Spinal cord (tissue), 10 donors: ENCODE measurements around the gene SEM1. TPM values are rescaled to one million over a fixed set of nuclear protein-coding genes. Genes with fewer than 3 reads are reported as not detected.

Source experiments
- DNase-seq, 6 donors: peaks; one replicate each; pipeline versions ENCODE4 v3.0.0 to v3.0.0-alpha.2; 2013 to 2015; ENCODE audit warnings: low spot score in 6 of 6, low read depth in 4 of 6
- H3K27ac ChIP-seq: one replicate; pipeline ENCODE4 v1.5.1; 2013; ENCODE audit warnings: low read depth, low read length, control low read depth
- H3K27me3 ChIP-seq: one replicate; pipeline ENCODE4 v1.6.1; 2013; ENCODE audit warnings: low read length; ENCODE audit not compliant: control insufficient read depth, insufficient read depth
- H3K36me3 ChIP-seq: one replicate; pipeline ENCODE4 v1.6.1; 2013; ENCODE audit warnings: low read length; ENCODE audit not compliant: control insufficient read depth, insufficient read depth
- H3K4me1 ChIP-seq: one replicate; pipeline ENCODE4 v1.6.1; 2013; ENCODE audit warnings: low read length; ENCODE audit not compliant: control insufficient read depth, insufficient read depth
- H3K4me3 ChIP-seq: one replicate; pipeline ENCODE4 v1.5.1; 2013; ENCODE audit warnings: low read depth, low read length, control low read depth
- H3K9me3 ChIP-seq: one replicate; pipeline ENCODE4 v1.6.1; 2013; ENCODE audit warnings: low read length; ENCODE audit not compliant: control insufficient read depth, insufficient read depth
- WGBS: methylation state at CpG from one replicate; pipeline ENCODE4 v1.1.5; 2013; ENCODE audit warnings: missing lambda C conversion rate; ENCODE audit not compliant: insufficient coverage; 5-methylcytosine and 5-hydroxymethylcytosine counted together
- polyA plus RNA-seq, 2 donors: library from polyadenylated mRNA; unstranded; fragments of 120-200 nt; gene quantifications; one replicate each; pipeline ENCODE4 v1.2.1, GENCODE V29; 2013; ENCODE audit not compliant: insufficient read length in 2 of 2
- total RNA-seq, 2 donors: library from RNA; depleted of rRNA in 1 of 2; stranded (reverse); fragments of 120-200 nt in 1 of 2; fragments of >200 nt in 1 of 2; gene quantifications; one replicate each; pipeline versions ENCODE4 v1.2.3 to v1.2.4, GENCODE V29; 2013 to 2014
- donor health status: healthy.

The SEM1 gene
- total and polyA plus RNA-seq, 4 donors, result 23.0 to 136 (median 102) TPM

GRCh38 chr7:96689414-96689813, 20.2 kb downstream of the SEM1 start:
- Histone ChIP-seq H3K27ac (no peak overlapping the region), H3K27me3 (no peaks in the 10 kb centered on the region), H3K36me3 (peaks cover 4% of the 10 kb centered on the region), H3K9me3 (no peaks in the 10 kb centered on the region), H3K4me3 (no peak overlapping the region), H3K4me1 (no peaks in the 10 kb centered on the region)
- WGBS, result no CpG with 5 or more reads among the region's 1 CpG
- no peak for DNase-seq

GRCh38 chr7:96686305-96686704, 23.3 kb downstream of the SEM1 start:
- Histone ChIP-seq H3K9me3 (peaks cover 3% of the 10 kb centered on the region), H3K4me3 (no peak overlapping the region), H3K36me3 (peaks cover 4% of the 10 kb centered on the region), H3K27me3 (no peaks in the 10 kb centered on the region), H3K27ac (no peak overlapping the region), H3K4me1 (no peaks in the 10 kb centered on the region)
- no peak for DNase-seq

GRCh38 chr7:96685755-96686154, 23.9 kb downstream of the SEM1 start:
- no peaks in the 10 kb centered on the region for H3K4me1 ChIP-seq
- H3K27ac ChIP-seq, result no peak overlapping the region
- no peak overlapping the region for H3K4me3 ChIP-seq
- no peaks in the 10 kb centered on the region for H3K27me3 ChIP-seq
- 100% methylated on average over 1 of the region's 1 CpG for WGBS
- H3K36me3 ChIP-seq, result peaks cover 3% of the 10 kb centered on the region
- no peak for DNase-seq
- peaks cover 3% of the 10 kb centered on the region for H3K9me3 ChIP-seq

- Histone ChIP-seq H3K27ac (no peak overlapping the region), H3K4me3 (no peak overlapping the region), H3K36me3 (no peaks in the 10 kb centered on the region), H3K4me1 (no peaks in the 10 kb centered on the region), H3K27me3 (no peaks in the 10 kb centered on the region), H3K9me3 (peaks cover 3% of the 10 kb centered on the region)
- WGBS, result no CpG with 5 or more reads among the region's 3 CpGs
- no peak for DNase-seq
Observed at GRCh38 chr7:96685353-96685752, 24.3 kb downstream of the SEM1 start.

DNA sequence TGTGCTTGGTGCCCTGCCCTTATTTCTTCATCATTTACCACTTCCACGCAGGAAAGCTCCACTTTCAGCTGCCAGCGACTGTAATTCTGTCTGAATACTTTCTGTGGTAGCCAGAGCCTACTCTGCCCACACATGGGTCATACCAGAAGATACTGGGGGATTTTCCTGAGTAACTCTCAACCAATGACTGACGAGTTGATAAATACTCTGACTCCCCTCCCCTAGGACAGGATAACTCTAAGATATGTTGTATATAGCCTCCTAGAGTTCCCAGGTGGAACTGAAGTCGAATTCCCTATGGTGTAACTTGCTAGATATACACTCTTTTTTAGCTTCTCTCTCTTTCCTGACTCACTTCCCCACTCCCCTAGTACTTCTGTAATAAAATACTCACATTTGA, 29.8 kb downstream of the SEM1 start:
- peaks cover 3% of the 10 kb centered on the region for H3K9me3 ChIP-seq

GRCh38 chr7:96676919-96677318, 32.7 kb downstream of the SEM1 start:
- Histone ChIP-seq H3K27ac (no peak overlapping the region), H3K36me3 (no peaks in the 10 kb centered on the region), H3K27me3 (no peaks in the 10 kb centered on the region), H3K4me1 (no peaks in the 10 kb centered on the region), H3K4me3 (no peak overlapping the region), H3K9me3 (no peaks in the 10 kb centered on the region)
- peak in 1 of 6 donors; percentile 12 for DNase-seq
- 48% methylated on average over 4 of the region's 5 CpGs for WGBS

More for the DNA sequence above, 29.8 kb downstream of the SEM1 start:
- DNase-seq, result no peak
- no peaks in the 10 kb centered on the region for H3K36me3 ChIP-seq
- H3K4me3 ChIP-seq, result no peak overlapping the region
- H3K27ac ChIP-seq, result no peak overlapping the region
- H3K4me1 ChIP-seq, result no peaks in the 10 kb centered on the region
- no CpG with 5 or more reads among the region's 4 CpGs for WGBS
- no peaks in the 10 kb centered on the region for H3K27me3 ChIP-seq

GRCh38 chr7:96675548-96675947, 34.1 kb downstream of the SEM1 start:
- no peak overlapping the region for H3K27ac ChIP-seq
- H3K36me3 ChIP-seq, result no peaks in the 10 kb centered on the region
- DNase-seq, result peak in 1 of 6 donors; percentile 8
- WGBS, result 100% methylated on average over 1 of the region's 1 CpG
- no peak overlapping the region for H3K4me3 ChIP-seq
- no peaks in the 10 kb centered on the region for H3K4me1 ChIP-seq
- H3K27me3 ChIP-seq, result no peaks in the 10 kb centered on the region
- no peaks in the 10 kb centered on the region for H3K9me3 ChIP-seq

DNA sequence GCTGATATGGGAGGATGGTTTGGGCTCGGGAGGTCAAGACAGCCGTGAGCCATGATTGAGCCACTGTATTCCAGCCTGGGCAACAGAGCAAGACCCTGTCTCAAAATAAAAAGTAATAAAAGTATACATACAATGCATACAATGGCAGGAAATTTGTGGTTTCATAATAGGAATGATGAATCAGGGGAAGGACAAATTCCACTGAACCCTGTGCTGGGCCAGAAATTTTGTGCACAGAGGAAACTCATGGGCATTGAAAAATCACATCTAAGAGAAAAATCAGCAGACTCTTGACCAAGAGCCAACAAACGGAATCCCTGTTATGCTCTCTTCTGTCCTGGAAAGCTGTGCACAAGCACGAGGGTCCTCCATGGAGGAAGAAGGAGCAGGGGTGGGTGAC, 35.1 kb downstream of the SEM1 start:
- no peaks in the 10 kb centered on the region for H3K9me3 ChIP-seq
- no peaks in the 10 kb centered on the region for H3K27me3 ChIP-seq
- WGBS, result 80% methylated on average over 1 of the region's 4 CpGs
- H3K27ac ChIP-seq, result no peak overlapping the region
- no peak overlapping the region for H3K4me3 ChIP-seq
- no peaks in the 10 kb centered on the region for H3K4me1 ChIP-seq
- no peak for DNase-seq
- H3K36me3 ChIP-seq, result no peaks in the 10 kb centered on the region

GRCh38 chr7:96671854-96672253, 37.8 kb downstream of the SEM1 start:
- no peak overlapping the region for H3K4me3 ChIP-seq
- 100% methylated on average over 2 of the region's 3 CpGs for WGBS
- H3K27me3 ChIP-seq, result no peaks in the 10 kb centered on the region
- H3K4me1 ChIP-seq, result no peaks in the 10 kb centered on the region
- H3K27ac ChIP-seq, result no peak overlapping the region
- DNase-seq, result no peak
- no peaks in the 10 kb centered on the region for H3K9me3 ChIP-seq
- no peaks in the 10 kb centered on the region for H3K36me3 ChIP-seq

DNA sequence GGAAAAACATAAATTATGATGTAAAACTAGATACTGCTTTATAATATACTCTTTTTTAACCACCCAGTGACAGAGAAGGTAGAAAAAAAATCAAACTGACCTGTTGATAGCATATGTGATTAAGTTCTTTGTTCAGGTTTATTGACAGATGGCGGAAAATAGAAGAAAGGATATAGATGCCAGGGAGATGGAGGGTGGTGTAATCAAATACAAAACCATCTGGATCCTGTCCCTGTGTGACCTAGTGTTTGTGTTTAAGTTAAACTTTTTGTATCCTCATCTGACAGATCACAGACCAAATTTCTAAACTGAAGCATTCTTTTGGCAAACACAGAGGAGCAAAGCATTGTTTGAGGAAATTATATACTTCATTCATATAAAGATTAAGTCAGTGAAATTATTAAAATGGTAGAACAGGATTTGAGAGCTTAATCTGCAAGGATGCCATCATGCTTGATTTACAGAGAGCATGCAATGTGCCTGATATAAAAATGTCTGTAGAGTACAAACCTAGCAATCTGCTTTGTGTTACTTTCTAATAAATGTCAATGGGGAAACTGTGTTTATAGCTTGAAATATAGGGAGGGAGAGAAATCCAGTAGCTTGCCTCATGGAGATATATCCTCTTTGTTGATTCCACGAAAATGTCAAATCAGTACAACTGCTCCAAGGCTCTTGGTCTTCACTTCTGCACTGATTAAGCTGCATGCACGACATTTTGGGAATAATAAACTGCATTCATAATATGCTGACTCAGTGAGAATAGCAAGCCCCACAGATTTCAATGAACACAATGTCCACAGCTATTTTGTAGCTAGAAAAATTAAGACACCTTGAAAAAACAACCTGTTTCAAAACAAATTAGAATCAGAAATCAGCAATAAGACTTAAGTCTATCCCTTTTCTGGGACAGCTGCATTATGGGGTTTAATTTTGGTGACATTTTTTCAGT, 39.0 kb downstream of the SEM1 start:
- H3K27ac ChIP-seq, result no peak overlapping the region
- H3K4me1 ChIP-seq, result no peaks in the 10 kb centered on the region
- peak in 1 of 6 donors; percentile 10 for DNase-seq
- H3K27me3 ChIP-seq, result no peaks in the 10 kb centered on the region
- 90% methylated on average over 2 of the region's 3 CpGs for whole genome bisulfite sequencing
- H3K36me3 ChIP-seq, result no peaks in the 10 kb centered on the region
- no peaks in the 10 kb centered on the region for H3K9me3 ChIP-seq
- H3K4me3 ChIP-seq, result no peak overlapping the region
